GM19452 (cell line): ENCODE results near the gene CDHR3.
"Not testable (repeated sequence)": the region's sequence is repeated elsewhere in the genome, so short reads cannot be mapped to it uniquely, and the experiment has no call there.

Experiments used
- ATAC-seq: cut with Tn5 transposase; IDR thresholded peaks from one replicate; pipeline ENCODE4 v1.9.1; 2021; ENCODE audit not compliant: unreplicated experiment

The CDHR3 gene

GRCh38 chr7:105962353-105962752 lies 711 bp upstream of the CDHR3 start:
- ATAC-seq: no peak

GRCh38 chr7:105971845-105972244 lies 8.8 kb downstream of the CDHR3 start:
- ATAC-seq: no peak

- no peak for ATAC-seq
These were observed 9.2 kb downstream of the CDHR3 start for GRCh38 chr7:105972276-105972675.

- ATAC-seq: no peak
These were observed 11.4 kb downstream of the CDHR3 start for GRCh38 chr7:105974471-105974870.

- no peak for ATAC-seq
These were observed 12.8 kb downstream of the CDHR3 start for GRCh38 chr7:105975770-105976417.

GRCh38 chr7:105976868-105977267 lies 13.8 kb downstream of the CDHR3 start:
- ATAC-seq: no peak

- ATAC-seq: no peak
These were observed 15.0 kb downstream of the CDHR3 start for GRCh38 chr7:105978035-105978434.

- ATAC-seq: no peak
These were observed 15.9 kb downstream of the CDHR3 start for GRCh38 chr7:105978974-105979373.

GRCh38 chr7:105979405-105979804 lies 16.3 kb downstream of the CDHR3 start:
- no peak for ATAC-seq

GRCh38 chr7:105980645-105981396 lies 17.8 kb downstream of the CDHR3 start:
- ATAC-seq: no peak

GRCh38 chr7:105982388-105982787 lies 19.3 kb downstream of the CDHR3 start:
- no peak for ATAC-seq

GRCh38 chr7:105984808-105985207 lies 21.7 kb downstream of the CDHR3 start:
- not testable (repeated sequence) for ATAC-seq

- no peak for ATAC-seq
These were observed 22.2 kb downstream of the CDHR3 start for GRCh38 chr7:105985229-105985628.

- no peak for ATAC-seq
These were observed 22.7 kb downstream of the CDHR3 start for GRCh38 chr7:105985672-105986215.

GRCh38 chr7:105987046-105987445 lies 24.0 kb downstream of the CDHR3 start:
- ATAC-seq: no peak

- no peak for ATAC-seq
These were observed 25.2 kb downstream of the CDHR3 start for GRCh38 chr7:105988276-105988675.

GRCh38 chr7:105989191-105989590 lies 26.1 kb downstream of the CDHR3 start:
- no peak for ATAC-seq

GRCh38 chr7:105989686-105990085 lies 26.6 kb downstream of the CDHR3 start:
- ATAC-seq: no peak

GRCh38 chr7:105990141-105990540 lies 27.1 kb downstream of the CDHR3 start:
- ATAC-seq: no peak

- ATAC-seq: no peak
These were observed 27.8 kb downstream of the CDHR3 start for GRCh38 chr7:105990727-105991453.

GRCh38 chr7:105992905-105993304 lies 29.8 kb downstream of the CDHR3 start:
- no peak for ATAC-seq
